RWPE2 (cell line): ENCODE results near the gene TRPM8.

Experiments used
- ATAC-seq: fragments of 200-7000 bp; cut with Tn5 transposase; 3 replicates; pipeline ENCODE4 v1.9.1; 2021; ENCODE audit warnings: low read depth
- DNase-seq: peaks from one replicate; pipeline ENCODE4 v3.0.0-alpha.2; 2020; ENCODE audit warnings: low spot score
- H3K27ac ChIP-seq: fragments of 450-650 bp; 2 replicates; pipeline ENCODE4 v1.5.1; 2017; ENCODE audit warnings: mild to moderate bottlenecking; ENCODE audit not compliant: poor library complexity, severe bottlenecking
- H3K27me3 ChIP-seq: fragments of 250-450 bp; sonication (Bioruptor Pico); 2 replicates; pipeline ENCODE4 v1.5.1; 2021; ENCODE audit warnings: mild to moderate bottlenecking, moderate library complexity; ENCODE audit not compliant: insufficient read depth, poor library complexity, severe bottlenecking
- H3K36me3 ChIP-seq: fragments of 250-450 bp; sonication (Bioruptor Pico); 2 replicates; pipeline ENCODE4 v1.5.1; 2020; ENCODE audit warnings: low read depth, mild to moderate bottlenecking, moderate library complexity
- H3K4me1 ChIP-seq: fragments of 250-450 bp; sonication (Bioruptor Pico); 2 replicates; pipeline ENCODE4 v1.5.1; 2021; ENCODE audit warnings: mild to moderate bottlenecking, moderate library complexity; ENCODE audit not compliant: insufficient read depth, poor library complexity, severe bottlenecking
- H3K4me3 ChIP-seq: fragments of 250-450 bp; sonication (Bioruptor Pico); 2 replicates; pipeline ENCODE4 v1.5.1; 2021; ENCODE audit warnings: mild to moderate bottlenecking, moderate library complexity; ENCODE audit not compliant: severe bottlenecking
- H3K9me3 ChIP-seq: fragments of 250-450 bp; sonication (Bioruptor Pico); 2 replicates; pipeline ENCODE4 v1.5.1; 2021; ENCODE audit warnings: mild to moderate bottlenecking, moderate library complexity; ENCODE audit not compliant: severe bottlenecking
- TF ChIP-seq, protein P1 (sequence below): fragments of 450-650 bp; IDR thresholded peaks from one replicate; pipeline ENCODE4 v1.5.1; 2017; ENCODE audit warnings: mild to moderate bottlenecking, moderate library complexity; ENCODE audit not compliant: poor library complexity, severe bottlenecking

TRPM8 gene

DNA sequence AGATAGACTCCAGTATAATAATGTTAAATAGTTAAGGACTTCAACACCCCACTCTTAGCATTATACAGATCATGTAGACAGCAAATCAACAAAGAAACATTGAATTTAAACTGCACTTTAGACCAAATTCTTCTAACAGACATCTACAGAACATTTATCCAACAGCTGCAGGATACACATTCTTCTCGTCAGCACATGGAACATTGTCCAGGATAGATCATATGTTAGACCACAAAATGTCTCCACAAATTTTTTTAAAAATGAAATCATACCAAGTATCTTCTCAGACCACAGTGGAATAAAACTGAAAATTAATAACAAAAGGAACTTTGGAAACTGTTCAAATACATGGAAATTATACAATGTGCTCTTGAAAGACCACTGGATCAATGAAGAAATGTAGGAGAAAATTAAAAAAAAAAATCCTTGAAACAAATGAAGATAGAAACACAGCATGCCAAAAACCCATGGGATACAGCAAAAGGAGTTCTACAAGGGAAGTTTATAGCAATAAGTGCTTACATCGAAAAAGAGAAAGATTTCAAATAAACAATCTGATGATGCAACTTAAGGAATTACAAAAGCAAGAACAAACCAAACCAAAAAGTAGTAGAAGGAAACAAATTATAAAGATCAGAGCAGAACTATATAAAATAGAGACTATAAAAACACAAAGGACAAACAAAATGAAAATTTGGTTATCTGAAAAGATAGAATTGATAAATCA is 121.1 kb downstream of the TRPM8 start:
- Histone ChIP-seq H3K4me3 (no peak overlapping the region), H3K4me1 (no peaks in the 10 kb centered on the region), H3K27ac (no peak overlapping the region), H3K27me3 (no peaks in the 10 kb centered on the region), H3K36me3 (no peaks in the 10 kb centered on the region), H3K9me3 (peaks cover 9% of the 10 kb centered on the region)
- DNase-seq (no peak), ATAC-seq (no peak)
- TF ChIP-seq, protein P1, sequence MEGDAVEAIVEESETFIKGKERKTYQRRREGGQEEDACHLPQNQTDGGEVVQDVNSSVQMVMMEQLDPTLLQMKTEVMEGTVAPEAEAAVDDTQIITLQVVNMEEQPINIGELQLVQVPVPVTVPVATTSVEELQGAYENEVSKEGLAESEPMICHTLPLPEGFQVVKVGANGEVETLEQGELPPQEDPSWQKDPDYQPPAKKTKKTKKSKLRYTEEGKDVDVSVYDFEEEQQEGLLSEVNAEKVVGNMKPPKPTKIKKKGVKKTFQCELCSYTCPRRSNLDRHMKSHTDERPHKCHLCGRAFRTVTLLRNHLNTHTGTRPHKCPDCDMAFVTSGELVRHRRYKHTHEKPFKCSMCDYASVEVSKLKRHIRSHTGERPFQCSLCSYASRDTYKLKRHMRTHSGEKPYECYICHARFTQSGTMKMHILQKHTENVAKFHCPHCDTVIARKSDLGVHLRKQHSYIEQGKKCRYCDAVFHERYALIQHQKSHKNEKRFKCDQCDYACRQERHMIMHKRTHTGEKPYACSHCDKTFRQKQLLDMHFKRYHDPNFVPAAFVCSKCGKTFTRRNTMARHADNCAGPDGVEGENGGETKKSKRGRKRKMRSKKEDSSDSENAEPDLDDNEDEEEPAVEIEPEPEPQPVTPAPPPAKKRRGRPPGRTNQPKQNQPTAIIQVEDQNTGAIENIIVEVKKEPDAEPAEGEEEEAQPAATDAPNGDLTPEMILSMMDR, result no peak

DNA sequence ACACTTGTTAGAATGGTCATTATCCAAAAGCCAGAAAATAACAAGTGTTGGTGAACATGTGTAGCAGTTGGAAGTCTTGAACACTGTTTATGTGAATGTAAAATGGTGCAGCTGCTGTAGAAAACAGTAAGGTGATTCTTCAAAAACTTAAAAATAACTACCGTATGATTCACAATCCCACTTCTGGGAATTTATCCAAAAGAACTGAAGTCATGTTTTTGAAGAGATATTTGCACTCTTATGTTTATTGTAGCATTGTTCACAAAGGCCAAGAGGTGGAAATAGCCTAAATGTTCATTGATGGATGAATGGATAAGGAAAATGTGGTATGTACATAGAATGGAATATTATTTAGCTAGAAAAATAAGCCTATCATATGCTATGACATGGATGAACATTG is 127.0 kb downstream of the TRPM8 start:
- H3K36me3 ChIP-seq, result no peaks in the 10 kb centered on the region
- peaks cover 4% of the 10 kb centered on the region for H3K4me1 ChIP-seq
- peak; percentile 68 for ATAC-seq
- no peaks in the 10 kb centered on the region for H3K27me3 ChIP-seq
- H3K27ac ChIP-seq, result no peak overlapping the region
- no peak overlapping the region for H3K4me3 ChIP-seq
- TF ChIP-seq, protein P1, result no peak
- DNase-seq, result no peak
- peaks cover 3% of the 10 kb centered on the region for H3K9me3 ChIP-seq

DNA sequence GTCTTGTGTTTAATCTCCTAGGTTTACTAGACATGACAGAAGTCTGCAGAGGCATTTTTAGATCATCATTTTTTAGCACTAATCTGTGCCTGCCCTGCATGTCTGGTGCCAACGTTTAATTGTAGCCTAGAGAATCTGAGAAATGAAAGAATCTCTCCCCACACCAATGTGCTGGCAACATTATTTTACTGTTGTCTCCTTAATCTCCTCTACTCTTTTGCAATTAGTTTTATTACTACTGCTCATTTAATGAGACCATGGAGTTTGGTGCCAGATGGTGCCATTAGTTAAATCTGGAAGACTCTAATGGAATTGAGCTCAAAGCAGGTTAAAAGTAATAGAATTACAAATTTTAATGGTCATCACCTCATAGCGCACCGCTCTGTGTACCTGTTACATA is 129.3 kb downstream of the TRPM8 start:
- no peaks in the 10 kb centered on the region for H3K27me3 ChIP-seq
- no peak for ATAC-seq

DNA sequence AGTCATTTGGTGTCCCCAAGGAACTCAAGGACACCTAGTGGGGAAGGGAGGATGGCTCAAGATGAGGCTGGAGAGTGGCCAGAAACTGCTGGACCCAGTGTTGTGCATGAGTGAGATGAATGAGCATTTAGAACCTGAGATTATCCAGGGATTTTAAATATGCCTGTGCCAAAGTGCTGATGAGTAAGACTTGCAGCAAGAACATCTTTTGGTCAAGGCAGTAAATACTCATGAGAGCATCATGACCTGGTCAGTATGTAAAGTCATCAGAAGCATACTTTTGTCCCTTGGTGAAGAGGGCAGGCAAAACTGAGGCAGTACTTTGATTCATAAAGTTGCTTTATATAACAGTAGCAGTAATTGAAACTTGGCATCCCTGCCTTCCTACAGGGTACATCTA is 130.2 kb downstream of the TRPM8 start:
- Histone ChIP-seq H3K27me3 (no peaks in the 10 kb centered on the region), H3K4me3 (no peak overlapping the region), H3K36me3 (no peaks in the 10 kb centered on the region), H3K9me3 (peaks cover 3% of the 10 kb centered on the region), H3K4me1 (peaks cover 4% of the 10 kb centered on the region), H3K27ac (no peak overlapping the region)
- TF ChIP-seq, protein P1, result no peak
- DNase-seq (no peak), ATAC-seq (no peak)

More for the DNA sequence above, 129.3 kb downstream of the TRPM8 start:
- Histone ChIP-seq H3K4me3 (no peak overlapping the region), H3K9me3 (peaks cover 3% of the 10 kb centered on the region), H3K4me1 (peaks cover 4% of the 10 kb centered on the region), H3K27ac (no peak overlapping the region), H3K36me3 (no peaks in the 10 kb centered on the region)
- TF ChIP-seq, protein P1, result no peak
- no peak for DNase-seq

DNA sequence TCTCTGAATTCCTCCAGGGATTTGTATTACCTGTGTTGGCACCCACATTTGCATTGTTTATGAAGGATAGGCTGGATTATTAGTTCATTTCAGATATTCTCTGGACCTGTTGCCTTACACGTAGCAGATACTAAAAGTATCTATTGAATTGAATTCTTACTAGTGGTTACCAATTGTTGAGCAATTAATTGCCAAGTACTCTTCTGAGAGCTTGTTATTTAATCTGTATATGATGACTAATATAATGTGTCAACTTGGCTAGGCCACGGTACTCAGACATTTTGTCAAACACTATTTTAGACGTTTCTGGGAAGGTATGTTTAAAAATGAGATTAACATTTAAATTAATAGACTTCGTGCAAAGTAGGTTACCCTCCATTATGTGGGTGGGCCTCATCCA is 130.9 kb downstream of the TRPM8 start:
- DNase-seq (no peak), ATAC-seq (no peak)
- TF ChIP-seq, protein P1, result no peak

More for the DNA sequence above, 130.9 kb downstream of the TRPM8 start:
- Histone ChIP-seq H3K36me3 (no peaks in the 10 kb centered on the region), H3K9me3 (peaks cover 3% of the 10 kb centered on the region), H3K4me3 (no peak overlapping the region), H3K4me1 (peaks cover 4% of the 10 kb centered on the region), H3K27me3 (no peaks in the 10 kb centered on the region), H3K27ac (no peak overlapping the region)
